H1 (cell line): Measurements from ENCODE around the gene GPC3. TPM values are rescaled to one million over a fixed set of nuclear protein-coding genes. Genes with fewer than 3 reads are reported as not detected.

Experiments used
- CTCF ChIA-PET: fragments of 300-600 bp; sonication (Branson Sonifier 250); formaldehyde crosslinking; loops from one replicate; lab custom pipeline; 2021; ENCODE audit not compliant: partially characterized antibody; lab: Charles Lee
- POLR2A ChIA-PET: fragments of 300-600 bp; sonication (Branson Sonifier 250); formaldehyde crosslinking; loops from one replicate; lab custom pipeline; 2021; ENCODE audit warnings: inconsistent platforms; ENCODE audit not compliant: partially characterized antibody; lab: Charles Lee
- DNase-seq, 2 experiments: peaks; one replicate each; pipeline versions ENCODE4 v3.0.0 to v3.0.0-alpha.2; 2010 to 2022; ENCODE audit warnings: low spot score in 2 of 2, low read depth in 1 of 2, mixed read lengths in 1 of 2
- FAIRE-seq: peaks from 2 replicates; lab custom pipeline; 2011; peaks lifted over from hg19 to GRCh38; lab: Jason Lieb, UNC
- H2AFZ ChIP-seq: 2 replicates; pipeline ENCODE4 v1.8.1; 2012; ENCODE audit warnings: low read length, inconsistent platforms
- H2AK5ac ChIP-seq: 2 replicates; pipeline ENCODE4 v1.6.1; 2013; ENCODE audit warnings: low read depth, low read length
- H2BK120ac ChIP-seq: replicated peaks from 2 replicates; pipeline ENCODE3; 2013; ENCODE audit warnings: low read depth, low read length, inconsistent platforms
- H2BK12ac ChIP-seq: 2 replicates; pipeline ENCODE4 v1.6.1; 2013; ENCODE audit warnings: low read depth, low read length
- H2BK15ac ChIP-seq: 2 replicates; pipeline ENCODE4 v1.6.1; 2013; ENCODE audit warnings: low read length
- H2BK20ac ChIP-seq: 2 replicates; pipeline ENCODE4 v1.6.1; 2013; ENCODE audit warnings: low read length
- H2BK5ac ChIP-seq: 2 replicates; pipeline ENCODE4 v1.6.1; 2013; ENCODE audit warnings: low read depth, low read length
- H3K14ac ChIP-seq: 2 replicates; pipeline ENCODE4 v1.6.1; 2013; ENCODE audit warnings: inconsistent platforms; ENCODE audit not compliant: insufficient read length
- H3K18ac ChIP-seq: 2 replicates; pipeline ENCODE4 v1.6.1; 2013; ENCODE audit warnings: low read length; ENCODE audit errors: extremely low read depth
- H3K23ac ChIP-seq: 2 replicates; pipeline ENCODE4 v1.6.1; 2013; ENCODE audit warnings: inconsistent platforms; ENCODE audit not compliant: insufficient read length
- H3K23me2 ChIP-seq: 2 replicates; pipeline ENCODE4 v1.6.1; 2013; ENCODE audit warnings: low read depth, low read length
- H3K27ac ChIP-seq: 2 replicates; pipeline ENCODE4 v1.6.1; 2011; ENCODE audit warnings: low read depth, low read length, inconsistent platforms
- H3K27me3 ChIP-seq, 4 experiments: replicated peaks in 1 of 4; 1 replicate in 1 of 4; 2 replicates in 3 of 4; pipeline versions ENCODE4 v1.6.1 to v1.8.1; 2011 to 2013; ENCODE audit warnings: low read length in 3 of 4, mild to moderate bottlenecking in 3 of 4, inconsistent platforms in 2 of 4, mixed read lengths in 2 of 4, moderate library complexity in 1 of 4; ENCODE audit not compliant: control insufficient read depth in 3 of 4, insufficient read depth in 3 of 4; ENCODE audit errors: extremely low read depth in 1 of 4
- H3K36me3 ChIP-seq, 4 experiments: 2 replicates each; pipeline versions ENCODE4 v1.6.1 to v1.8.1; 2011 to 2013; ENCODE audit warnings: mild to moderate bottlenecking in 4 of 4, low read length in 3 of 4, moderate library complexity in 2 of 4, control low read depth in 1 of 4, inconsistent platforms in 1 of 4; ENCODE audit not compliant: insufficient read depth in 4 of 4, control insufficient read depth in 2 of 4
- H3K4ac ChIP-seq: replicated peaks from 2 replicates; pipeline ENCODE3; 2013; ENCODE audit warnings: low read length, low read depth, mixed read lengths, inconsistent platforms; ENCODE audit not compliant: insufficient read length
- H3K4me1 ChIP-seq, 4 experiments: replicated peaks in 1 of 4; 1 replicate in 1 of 4; 2 replicates in 3 of 4; pipeline versions ENCODE4 v1.6.1 to v1.8.1; 2011 to 2013; ENCODE audit warnings: low read length in 3 of 4, inconsistent platforms in 2 of 4, mixed read lengths in 1 of 4; ENCODE audit not compliant: insufficient read depth in 4 of 4, control insufficient read depth in 3 of 4
- H3K4me2 ChIP-seq, 2 experiments: 2 replicates each; pipeline versions ENCODE4 v1.6.1 to v1.8.1; 2011 to 2013; ENCODE audit warnings: low read depth in 2 of 2, low read length in 2 of 2, control low read depth in 1 of 2, inconsistent platforms in 1 of 2, mild to moderate bottlenecking in 1 of 2; ENCODE audit not compliant: insufficient read depth in 1 of 2
- H3K4me3 ChIP-seq, 4 experiments: fragments of 200-600, 300-600 bp in 1 of 4; sonication (generic), shearing (Covaris generic), sonication (Bioruptor Twin) in 1 of 4; 2 replicates each; pipeline versions ENCODE4 v1.5.1 to v1.8.1; 2011 to 2016; ENCODE audit warnings: low read length in 4 of 4, low read depth in 3 of 4, control low read depth in 2 of 4, inconsistent platforms in 2 of 4, mild to moderate bottlenecking in 2 of 4, mixed read lengths in 1 of 4, moderate library complexity in 1 of 4; ENCODE audit not compliant: insufficient read depth in 2 of 4; ENCODE audit errors: extremely low read depth in 1 of 4
- H3K56ac ChIP-seq: replicated peaks from 2 replicates; pipeline ENCODE3; 2013; ENCODE audit warnings: low read depth, mild to moderate bottlenecking, mixed read lengths, low read length, inconsistent platforms; ENCODE audit not compliant: insufficient read length
- H3K79me1 ChIP-seq: 2 replicates; pipeline ENCODE4 v1.6.1; 2013; ENCODE audit warnings: low read depth, low read length, control low read depth
- H3K79me2 ChIP-seq, 2 experiments: 2 replicates each; pipeline versions ENCODE4 v1.6.1 to v1.8.1; 2012 to 2013; ENCODE audit warnings: low read length in 2 of 2, mild to moderate bottlenecking in 2 of 2, inconsistent platforms in 1 of 2; ENCODE audit not compliant: insufficient read depth in 2 of 2, control insufficient read depth in 1 of 2
- H3K9ac ChIP-seq, 4 experiments: replicated peaks in 1 of 4; 1 replicate in 1 of 4; 2 replicates in 3 of 4; pipeline versions ENCODE4 v1.6.1 to v1.8.1; 2011 to 2013; ENCODE audit warnings: low read depth in 3 of 4, low read length in 3 of 4, control low read depth in 2 of 4, mild to moderate bottlenecking in 2 of 4, moderate library complexity in 2 of 4, inconsistent platforms in 1 of 4; ENCODE audit errors: extremely low read depth in 1 of 4
- H3K9me3 ChIP-seq, 2 experiments: 2 replicates each; pipeline versions ENCODE4 v1.6.1 to v1.8.1; 2012 to 2013; ENCODE audit warnings: mild to moderate bottlenecking in 2 of 2, moderate library complexity in 2 of 2, control low read depth in 1 of 2, inconsistent platforms in 1 of 2, low read depth in 1 of 2, low read length in 1 of 2, mixed read lengths in 1 of 2; ENCODE audit not compliant: insufficient read depth in 2 of 2
- H4K20me1 ChIP-seq, 2 experiments: replicated peaks in 1 of 2; 2 replicates each; pipeline versions ENCODE3 to v1.8.1; 2011 to 2013; ENCODE audit warnings: inconsistent platforms in 2 of 2, low read length in 2 of 2, mild to moderate bottlenecking in 1 of 2; ENCODE audit not compliant: insufficient read depth in 2 of 2, control insufficient read depth in 1 of 2
- H4K5ac ChIP-seq: 2 replicates; pipeline ENCODE4 v1.6.1; 2013; ENCODE audit warnings: low read length, low read depth, mixed read lengths, inconsistent platforms; ENCODE audit not compliant: insufficient read length
- H4K8ac ChIP-seq: 2 replicates; pipeline ENCODE4 v1.8.0; 2013; ENCODE audit warnings: mild to moderate bottlenecking, moderate library complexity, low read length, inconsistent platforms; ENCODE audit not compliant: insufficient read depth; ENCODE audit errors: extremely low read depth
- H4K91ac ChIP-seq: replicated peaks from 2 replicates; pipeline ENCODE3; 2013; ENCODE audit warnings: low read length, mixed read lengths, inconsistent platforms; ENCODE audit not compliant: insufficient read length
- CBX5 ChIP-seq: fragments of 300-800, 300-1000 bp; sonication (generic); IDR thresholded peaks from 2 replicates; pipeline ENCODE4 v1.7.1; 2016; ENCODE audit warnings: antibody characterized with exemption, low read length, low read depth
- EGR1 ChIP-seq: IDR thresholded peaks from 2 replicates; pipeline ENCODE4 v1.6.1; 2011; ENCODE audit warnings: low read depth, low read length, borderline replicate concordance
- KDM1A ChIP-seq: fragments of 200-600, 300-600 bp; sonication (generic); IDR thresholded peaks from 2 replicates; pipeline ENCODE4 v1.7.1; 2016; ENCODE audit warnings: mild to moderate bottlenecking, low read length, borderline replicate concordance
- PHF8 ChIP-seq: fragments of 200-600 bp; sonication (generic); conservative IDR thresholded peaks from 2 replicates; pipeline ENCODE4 v1.7.1; 2012; ENCODE audit warnings: low read depth, mild to moderate bottlenecking, inconsistent platforms, low read length, moderate library complexity
- RFX5 ChIP-seq: IDR thresholded peaks from 2 replicates; pipeline ENCODE4 v1.6.1; 2011; ENCODE audit warnings: low read depth, low read length, improper control_type of control experiment, borderline replicate concordance
- RXRA ChIP-seq: IDR thresholded peaks from 2 replicates; pipeline ENCODE4 v1.6.1; 2011; ENCODE audit warnings: low read depth, mild to moderate bottlenecking, low read length, moderate library complexity; ENCODE audit not compliant: insufficient read depth
- SAP30 ChIP-seq: fragments of 300-600 bp; sonication (generic); IDR thresholded peaks from 2 replicates; pipeline ENCODE4 v1.7.1; 2012; ENCODE audit warnings: low read length, moderate library complexity, mild to moderate bottlenecking, inconsistent platforms; ENCODE audit not compliant: insufficient read depth, insufficient replicate concordance
- TAF1 ChIP-seq: IDR thresholded peaks from 2 replicates; pipeline ENCODE4 v1.6.1; 2011; ENCODE audit warnings: mild to moderate bottlenecking, low read depth, low read length
- TCF12 ChIP-seq: IDR thresholded peaks from 2 replicates; pipeline ENCODE4 v1.6.1; 2011; ENCODE audit warnings: low read depth, mild to moderate bottlenecking, low read length
- TEAD4 ChIP-seq: IDR thresholded peaks from 2 replicates; pipeline ENCODE4 v1.6.1; 2012; ENCODE audit warnings: low read depth, low read length, inconsistent platforms, mixed read lengths
- WGBS, 2 experiments: shearing (Covaris generic) in 1 of 2; methylation state at CpG; one replicate each; pipeline versions ENCODE4 v1.1.6 to v1.1.7; 2013 to 2015; ENCODE audit warnings: low lambda C conversion rate in 2 of 2, mixed read lengths in 2 of 2, inconsistent platforms in 1 of 2, low coverage in 1 of 2, missing lambda C conversion rate in 1 of 2; ENCODE audit not compliant: insufficient replicate concordance in 2 of 2, insufficient coverage in 1 of 2, insufficient read length in 1 of 2; ENCODE audit errors: extremely low coverage in 1 of 2, missing lambda C conversion rate in 1 of 2; 5-methylcytosine and 5-hydroxymethylcytosine counted together
- polyA plus RNA-seq, 7 experiments: library from polyadenylated mRNA; depleted of rRNA in 3 of 7; stranded (reverse) in 5 of 7; unstranded in 2 of 7; fragments of >200 nt in 5 of 7; fragments of 200-250 nt in 2 of 7; gene quantifications; 1 replicate in 5 of 7; 2 replicates in 1 of 7; 4 replicates in 1 of 7; pipeline versions ENCODE4 v1.2.1 to v1.2.3, GENCODE V29; 2011 to 2013; ENCODE audit warnings: missing spikeins in 2 of 7, mixed read lengths in 2 of 7
- total RNA-seq: library from RNA; stranded (reverse); fragmentation: NEBNext Ultra II Directional; extraction: Animal tissue kit (Norgen Biotek cat#: 25700); gene quantifications from 2 replicates; pipeline ENCODE4 v1.2.1, GENCODE V29; 2021
- TF ChIP-seq, protein P1 (sequence below): IDR thresholded peaks from 2 replicates; pipeline ENCODE4 v1.6.1; 2011; ENCODE audit warnings: low read depth, mild to moderate bottlenecking, low read length; ENCODE audit not compliant: insufficient read depth
- TF ChIP-seq, protein P2 (sequence below): IDR thresholded peaks from 2 replicates; pipeline ENCODE4 v1.6.1; 2011; ENCODE audit warnings: low read length, improper control_type of control experiment

The GPC3 gene
- total and polyA plus RNA-seq, 2 of the 8 experiments (the other 6 are each of a cell fraction or from before 2014, with no cell fraction given): 64.8 to 71.9 TPM

DNA sequence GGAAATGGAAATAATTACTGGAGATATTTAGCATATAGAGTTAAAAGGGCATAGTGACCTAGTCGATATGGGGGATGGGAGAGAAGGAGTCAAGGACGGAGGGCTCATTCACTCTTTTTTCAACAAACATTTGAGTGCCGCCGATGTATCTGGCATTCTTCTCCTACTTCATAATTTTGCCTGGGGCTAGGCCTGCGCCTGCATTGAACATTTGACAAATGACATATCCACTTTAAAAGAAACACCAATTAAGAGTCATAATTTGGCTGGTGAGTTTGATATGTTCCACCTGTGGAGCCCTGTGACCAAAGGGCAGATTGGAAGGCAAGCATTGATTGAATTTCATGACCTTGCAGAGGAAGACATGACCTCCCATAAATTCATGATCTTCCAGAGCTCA is 2.6 kb upstream of the GPC3 start:
- no peak for FAIRE-seq
- H2BK20ac ChIP-seq: no peak overlapping the region
- no peak overlapping the region for H2BK120ac ChIP-seq
- H3K36me3 ChIP-seq: no peaks in the 10 kb centered on the region
- H2BK5ac ChIP-seq: no peak overlapping the region
- no peaks in the 10 kb centered on the region for H3K79me2 ChIP-seq
- ChIA-PET CTCF (no interaction called here), POLR2A (no interaction called here)
- no peak overlapping the region for H3K4ac ChIP-seq
- no peak overlapping the region for H3K27ac ChIP-seq
- H2AFZ ChIP-seq: no peak overlapping the region
- TF ChIP-seq TAF1: no peak
- no peak for TF ChIP-seq RFX5
- TF ChIP-seq RXRA: no peak
- TF ChIP-seq TCF12: no peak
- TF ChIP-seq KDM1A: no peak
- TF ChIP-seq TEAD4: no peak
- TF ChIP-seq CBX5: no peak
- TF ChIP-seq, protein P1, sequence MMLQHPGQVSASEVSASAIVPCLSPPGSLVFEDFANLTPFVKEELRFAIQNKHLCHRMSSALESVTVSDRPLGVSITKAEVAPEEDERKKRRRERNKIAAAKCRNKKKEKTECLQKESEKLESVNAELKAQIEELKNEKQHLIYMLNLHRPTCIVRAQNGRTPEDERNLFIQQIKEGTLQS: no peak
- no peak for TF ChIP-seq SAP30
- no peak for TF ChIP-seq PHF8
- no peak for TF ChIP-seq EGR1
- TF ChIP-seq, protein P2, sequence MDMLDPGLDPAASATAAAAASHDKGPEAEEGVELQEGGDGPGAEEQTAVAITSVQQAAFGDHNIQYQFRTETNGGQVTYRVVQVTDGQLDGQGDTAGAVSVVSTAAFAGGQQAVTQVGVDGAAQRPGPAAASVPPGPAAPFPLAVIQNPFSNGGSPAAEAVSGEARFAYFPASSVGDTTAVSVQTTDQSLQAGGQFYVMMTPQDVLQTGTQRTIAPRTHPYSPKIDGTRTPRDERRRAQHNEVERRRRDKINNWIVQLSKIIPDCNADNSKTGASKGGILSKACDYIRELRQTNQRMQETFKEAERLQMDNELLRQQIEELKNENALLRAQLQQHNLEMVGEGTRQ: no peak
- H3K4me1 ChIP-seq: peaks cover 3 to 10% (median 5%) of the 10 kb centered on the region in 4 experiments
- peaks cover 0 to 3% (median 0%) of the 10 kb centered on the region in 4 experiments; a peak in 2 of 7 replicates for H3K27me3 ChIP-seq
- no peak overlapping the region for H4K5ac ChIP-seq
- H3K56ac ChIP-seq: no peak overlapping the region
- H4K91ac ChIP-seq: no peak overlapping the region
- no peak for DNase-seq
- H4K8ac ChIP-seq: no peak overlapping the region
- 81% methylated on average over 5 of the region's 5 CpGs; no CpG with 5 or more reads in 1 of the 2 experiments for WGBS, 2 experiments
- H3K79me1 ChIP-seq: no peaks in the 10 kb centered on the region
- H3K23ac ChIP-seq: no peak overlapping the region
- H2BK15ac ChIP-seq: no peak overlapping the region
- H2AK5ac ChIP-seq: no peak overlapping the region
- no peaks in the 10 kb centered on the region for H3K9me3 ChIP-seq
- H3K4me2 ChIP-seq: no peak overlapping the region
- no peak overlapping the region for H3K14ac ChIP-seq
- no peak overlapping the region for H3K4me3 ChIP-seq
- H2BK12ac ChIP-seq: no peak overlapping the region
- no peaks in the 10 kb centered on the region for H4K20me1 ChIP-seq
- no peak overlapping the region for H3K18ac ChIP-seq
- no peak overlapping the region for H3K9ac ChIP-seq
- peaks cover 12% of the 10 kb centered on the region; the same call in 1 of the 2 replicates for H3K23me2 ChIP-seq
